HepG2 (cell line): ENCODE data around the gene NDUFAF5. TPM values are rescaled to one million over a fixed set of nuclear protein-coding genes. Genes with fewer than 3 reads are reported as not detected.

Experiments
- ATAC-seq: fragments of 200-7000 bp; cut with Tn5 transposase; 3 replicates; pipeline ENCODE4 v1.9.1; 2020; ENCODE audit warnings: mild to moderate bottlenecking, moderate library complexity
- BruUV-seq: library from RNA; stranded (reverse); fragments of 400-500 nt; replicated peaks from 2 replicates; lab custom pipeline; 2021; lab: Mats Ljungman, UMichigan
- CTCF ChIA-PET: fragments of 300-600 bp; formaldehyde crosslinking; extraction: SDS; loops from one replicate; lab custom pipeline; 2021; ENCODE audit warnings: low total read pairs, inconsistent platforms, low intra/inter-chr PET ratio; lab: Yijun Ruan, JAX
- POLR2A ChIA-PET: fragments of 350-600 bp; sonication (Branson Sonifier 250); formaldehyde crosslinking; loops from one replicate; lab custom pipeline; 2020; ENCODE audit warnings: antibody characterized with exemption, inconsistent platforms; lab: Yijun Ruan, JAX
- DNase-seq: peaks from one replicate; pipeline ENCODE4 v3.0.0-alpha.2; 2015; ENCODE audit warnings: low spot score
- FAIRE-seq: peaks from 3 replicates; lab custom pipeline; 2011; peaks lifted over from hg19 to GRCh38; lab: Jason Lieb, UNC
- H2AFZ ChIP-seq: one replicate; pipeline ENCODE4 v1.6.1; 2011; ENCODE audit warnings: low read length, inconsistent platforms
- H3K27ac ChIP-seq: fragments of 300-600 bp; 3 replicates; pipeline ENCODE4 v1.8.0; 2011; ENCODE audit warnings: mixed run types, mild to moderate bottlenecking, mixed read lengths, low read length, inconsistent platforms; ENCODE audit not compliant: insufficient read depth; ENCODE audit errors: extremely low read length
- H3K27me3 ChIP-seq, 2 experiments: fragments of 200-600 bp in 1 of 2; 2 replicates in 1 of 2; 3 replicates in 1 of 2; pipeline versions ENCODE4 v1.6.0 to v1.8.0; 2011; ENCODE audit warnings: low read length in 2 of 2, mild to moderate bottlenecking in 2 of 2, moderate library complexity in 2 of 2, inconsistent platforms in 1 of 2; ENCODE audit not compliant: insufficient read depth in 2 of 2, control insufficient read depth in 1 of 2
- H3K36me3 ChIP-seq, 2 experiments: fragments of 200-600 bp in 1 of 2; replicated peaks in 1 of 2; 2 replicates in 1 of 2; 3 replicates in 1 of 2; pipeline versions ENCODE4 v1.5.1 to v1.8.0; 2011; ENCODE audit warnings: low read length in 2 of 2, inconsistent platforms in 1 of 2; ENCODE audit not compliant: insufficient read depth in 2 of 2, control insufficient read depth in 1 of 2
- H3K4me1 ChIP-seq: 2 replicates; pipeline ENCODE4 v1.5.1; 2012; ENCODE audit warnings: low read length, inconsistent platforms; ENCODE audit not compliant: insufficient read depth
- H3K4me2 ChIP-seq: 2 replicates; pipeline ENCODE4 v1.6.0; 2011; ENCODE audit warnings: low read depth, low read length, inconsistent platforms
- H3K4me3 ChIP-seq, 3 experiments: fragments of 200-600 bp in 1 of 3; sonication (generic), shearing (Covaris generic) in 1 of 3; replicated peaks in 1 of 3; 2 replicates each; pipeline ENCODE4 v1.5.1; 2011 to 2016; ENCODE audit warnings: low read length in 3 of 3, inconsistent platforms in 2 of 3, low read depth in 2 of 3, mild to moderate bottlenecking in 2 of 3, control low read depth in 1 of 3, mixed read lengths in 1 of 3; ENCODE audit not compliant: insufficient read depth in 1 of 3
- H3K79me2 ChIP-seq: one replicate; pipeline ENCODE4 v1.6.1; 2011; ENCODE audit warnings: low read length, inconsistent platforms; ENCODE audit not compliant: insufficient read depth
- H3K9ac ChIP-seq: 2 replicates; pipeline ENCODE4 v1.6.0; 2011; ENCODE audit warnings: mild to moderate bottlenecking, low read depth, low read length, inconsistent platforms; ENCODE audit not compliant: insufficient read depth
- H3K9me3 ChIP-seq: 2 replicates; pipeline ENCODE4 v1.5.1; 2012; ENCODE audit warnings: mild to moderate bottlenecking, low read length
- H4K20me1 ChIP-seq: 2 replicates; pipeline ENCODE4 v1.6.0; 2011; ENCODE audit warnings: inconsistent platforms, mild to moderate bottlenecking, low read length, moderate library complexity; ENCODE audit not compliant: insufficient read depth
- ELF3 ChIP-seq: IDR thresholded peaks from 2 replicates; pipeline ENCODE4 v1.6.1; 2016; ENCODE audit warnings: missing genetic modification reagents, missing compliant biosample characterization
- MEIS2 ChIP-seq: sonication (generic); formaldehyde crosslinking; IDR thresholded peaks from 2 replicates; pipeline ENCODE4 v1.9.0; 2021; ENCODE audit warnings: mild to moderate bottlenecking, missing genetic modification reagents
- MTA3 ChIP-seq: sonication (generic); formaldehyde crosslinking; IDR thresholded peaks from 2 replicates; pipeline ENCODE4 v1.4.0; 2020; ENCODE audit warnings: missing genetic modification reagents
- STAG1 ChIP-seq: sonication (generic); formaldehyde crosslinking; IDR thresholded peaks from 2 replicates; pipeline ENCODE4 v1.4.0; 2020; ENCODE audit warnings: missing genetic modification reagents
- ZNF232 ChIP-seq: sonication (generic); formaldehyde crosslinking; IDR thresholded peaks from 2 replicates; pipeline ENCODE4 v1.4.0; 2020; ENCODE audit warnings: missing genetic modification reagents, borderline replicate concordance
- WGBS: methylation state at CpG from one replicate; pipeline ENCODE4 v1.1.6; 2017; ENCODE audit warnings: low lambda C conversion rate; 5-methylcytosine and 5-hydroxymethylcytosine counted together
- in situ Hi-C: cut with HindIII; loops from 2 replicates; pipeline ENCODE4 v1.10.0; 2017; ENCODE audit warnings: low pct_unique_long_range_greater_than_20kb; ENCODE audit not compliant: extremely low pct_ligation_motif_present
- intact Hi-C: fragments of 100-400 bp; cut with micrococcal nuclease; formaldehyde crosslinking; loops from one replicate; pipeline ENCODE4 v1.10.0; 2022; ENCODE audit not compliant: unreplicated experiment
- polyA plus RNA-seq, 8 experiments: library from polyadenylated mRNA; depleted of rRNA in 3 of 8; stranded (reverse) in 7 of 8; unstranded in 1 of 8; fragments of >200 nt; fragmentation: Illumina TruSeq in 4 of 8; extraction: Trizol in 4 of 8; gene quantifications; 2 replicates each; pipeline versions ENCODE4 v1.2.1 to v1.2.3, GENCODE V29; 2011 to 2016; ENCODE audit warnings: low read depth in 4 of 8, missing spikeins in 1 of 8, mixed read lengths in 1 of 8; ENCODE audit not compliant: insufficient read depth in 1 of 8
- total RNA-seq, 5 experiments: library from RNA; depleted of rRNA; stranded (reverse); fragments of >200 nt; fragmentation: Illumina TruSeq; extraction: Trizol; gene quantifications; 2 replicates each; pipeline ENCODE4 v1.2.3, GENCODE V29; 2016; ENCODE audit warnings: low read depth in 1 of 5
- TF ChIP-seq, protein P1 (sequence below): IDR thresholded peaks from 2 replicates; pipeline ENCODE4 v1.6.1; 2016; ENCODE audit warnings: low read depth, borderline replicate concordance
- TF ChIP-seq, protein P2 (sequence below): IDR thresholded peaks from 2 replicates; pipeline ENCODE4 v1.6.1; 2012; ENCODE audit warnings: inconsistent platforms
- TF ChIP-seq, protein P3 (sequence below): sonication (generic); formaldehyde crosslinking; IDR thresholded peaks from 2 replicates; pipeline ENCODE4 v1.4.0; 2020; ENCODE audit warnings: missing genetic modification reagents

Gene NDUFAF5
- total and polyA plus RNA-seq, 2 of the 13 experiments (the other 11 are each of a cell fraction or from before 2014, with no cell fraction given) = 23.1 to 66.7 TPM

DNA sequence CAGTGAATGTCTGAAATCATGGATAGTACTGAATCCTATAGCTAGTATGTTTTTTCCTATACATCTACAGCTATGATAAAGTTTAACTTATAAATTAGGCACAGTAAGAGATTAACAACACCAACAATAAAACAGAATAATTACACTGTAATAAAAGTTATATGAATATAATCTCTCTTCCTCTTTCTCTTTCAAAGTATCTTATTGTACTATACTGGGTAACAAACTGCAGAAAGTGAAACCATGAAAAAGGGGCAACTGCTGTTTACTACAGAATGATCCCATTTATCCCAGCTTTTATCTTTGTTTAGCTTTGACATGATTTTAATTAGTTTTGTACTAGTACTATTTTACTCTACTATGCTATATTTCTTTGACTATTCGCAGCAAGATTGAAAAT, 25.9 kb upstream of the NDUFAF5 start:
- BruUV-seq = no TSS peak
- FAIRE-seq = no peak
- H3K27ac ChIP-seq = no peak overlapping the region
- no peak for TF ChIP-seq ZNF232
- TF ChIP-seq, protein P1, sequence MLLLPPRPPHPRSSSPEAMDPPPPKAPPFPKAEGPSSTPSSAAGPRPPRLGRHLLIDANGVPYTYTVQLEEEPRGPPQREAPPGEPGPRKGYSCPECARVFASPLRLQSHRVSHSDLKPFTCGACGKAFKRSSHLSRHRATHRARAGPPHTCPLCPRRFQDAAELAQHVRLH (CRISPR knock-in tag) = no peak
- TF ChIP-seq, protein P2, sequence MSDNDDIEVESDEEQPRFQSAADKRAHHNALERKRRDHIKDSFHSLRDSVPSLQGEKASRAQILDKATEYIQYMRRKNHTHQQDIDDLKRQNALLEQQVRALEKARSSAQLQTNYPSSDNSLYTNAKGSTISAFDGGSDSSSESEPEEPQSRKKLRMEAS = no peak
- TF ChIP-seq, protein P3, sequence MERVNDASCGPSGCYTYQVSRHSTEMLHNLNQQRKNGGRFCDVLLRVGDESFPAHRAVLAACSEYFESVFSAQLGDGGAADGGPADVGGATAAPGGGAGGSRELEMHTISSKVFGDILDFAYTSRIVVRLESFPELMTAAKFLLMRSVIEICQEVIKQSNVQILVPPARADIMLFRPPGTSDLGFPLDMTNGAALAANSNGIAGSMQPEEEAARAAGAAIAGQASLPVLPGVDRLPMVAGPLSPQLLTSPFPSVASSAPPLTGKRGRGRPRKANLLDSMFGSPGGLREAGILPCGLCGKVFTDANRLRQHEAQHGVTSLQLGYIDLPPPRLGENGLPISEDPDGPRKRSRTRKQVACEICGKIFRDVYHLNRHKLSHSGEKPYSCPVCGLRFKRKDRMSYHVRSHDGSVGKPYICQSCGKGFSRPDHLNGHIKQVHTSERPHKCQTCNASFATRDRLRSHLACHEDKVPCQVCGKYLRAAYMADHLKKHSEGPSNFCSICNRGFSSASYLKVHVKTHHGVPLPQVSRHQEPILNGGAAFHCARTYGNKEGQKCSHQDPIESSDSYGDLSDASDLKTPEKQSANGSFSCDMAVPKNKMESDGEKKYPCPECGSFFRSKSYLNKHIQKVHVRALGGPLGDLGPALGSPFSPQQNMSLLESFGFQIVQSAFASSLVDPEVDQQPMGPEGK = no peak
- TF ChIP-seq MEIS2 = no peak
- no peak for TF ChIP-seq MTA3 (CRISPR knock-in tag)
- no peak for TF ChIP-seq STAG1 (CRISPR knock-in tag)
- TF ChIP-seq ELF3 (CRISPR knock-in tag) = no peak
- TF ChIP-seq, all 625 proteins: peak for 0
- Histone ChIP-seq H2AFZ (no peak overlapping the region), H3K9me3 (no peaks in the 10 kb centered on the region), H3K36me3 (peaks cover 21 to 74% of the 10 kb centered on the region in 2 experiments), H3K4me1 (no peaks in the 10 kb centered on the region), H3K4me2 (no peak overlapping the region), H3K4me3 (no peak overlapping the region), H3K79me2 (no peaks in the 10 kb centered on the region), H3K9ac (no peak overlapping the region), H3K27me3 (no peaks in the 10 kb centered on the region), H4K20me1 (no peaks in the 10 kb centered on the region)
- intact Hi-C loops = no loop called here
- CTCF ChIA-PET = no interaction called here
- WGBS = 99% methylated on average over 1 of the region's 1 CpG
- no peak for ATAC-seq
- DNase-seq = no peak
- in situ Hi-C loops = no loop called here
- POLR2A ChIA-PET = interaction anchor here (0.7 kb wide), 1 partner anchor 13 kb away, joined by 7 read pairs; no protein-coding TSS in a partner anchor
